Measurements from ENCODE around the gene RASGRF1. TPM values are rescaled to one million over a fixed set of nuclear protein-coding genes. Genes with fewer than 3 reads are reported as not detected.
A peak's percentile ranks its signal among the peaks of the same experiment; 100 is the strongest.

Gene RASGRF1
- total RNA-seq, 1 experiment from 2014 or later, result 0.70 TPM

DNA sequence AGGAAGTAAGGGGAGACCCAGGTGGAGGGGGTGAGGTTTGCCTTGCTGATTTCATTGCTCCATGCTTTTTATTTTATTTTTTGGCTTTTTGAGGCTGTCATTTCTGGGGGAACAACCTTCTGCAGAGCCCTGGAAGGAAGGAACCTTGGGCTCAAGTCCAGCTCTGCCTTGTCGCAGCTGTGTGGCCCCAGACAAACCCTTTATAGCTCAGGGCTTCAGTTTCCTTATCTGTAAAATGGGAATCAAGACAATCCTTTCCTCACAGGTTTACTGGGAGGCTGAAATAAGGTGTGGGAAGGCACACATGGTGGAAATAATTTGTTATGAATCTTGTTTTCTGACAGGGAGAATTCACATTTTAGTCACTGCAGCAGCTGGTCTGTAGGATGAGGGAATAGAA is 100.3 kb downstream of the RASGRF1 start:
- Mint-ChIP-seq H3K27ac (ENCODE audit: low read depth, unreplicated experiment) (no peak overlapping the region), H3K9me3 (ENCODE audit: unreplicated experiment) (no peaks in the 10 kb centered on the region)

DNA sequence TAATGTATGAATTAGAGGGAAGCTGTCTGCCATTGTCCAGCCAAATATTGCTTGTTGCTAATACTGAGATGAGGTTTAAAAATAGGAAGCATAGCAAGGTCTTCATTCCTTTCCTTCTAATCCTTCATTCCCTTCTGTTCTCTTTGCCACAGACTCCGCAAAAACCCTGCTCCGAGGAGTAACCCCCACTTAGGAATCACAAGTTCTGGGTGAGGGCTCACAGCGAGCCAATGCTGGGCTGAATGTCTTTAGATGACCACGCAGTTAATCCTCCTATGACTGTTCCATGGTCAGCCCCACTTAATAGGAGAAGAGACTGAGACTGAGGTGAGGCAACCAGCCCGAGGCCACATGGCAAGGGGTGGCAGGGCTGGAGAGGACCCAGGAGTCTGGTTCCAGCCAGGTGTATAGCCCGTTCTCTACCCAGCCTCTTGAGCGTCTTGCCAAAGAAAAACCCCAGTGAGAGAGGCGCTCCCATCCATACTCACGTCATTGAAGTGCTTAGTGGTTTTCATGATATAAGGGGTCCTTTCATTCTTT is 100.8 kb downstream of the RASGRF1 start:
- no TSS peak for BruUV-seq (replicated peaks)
- Mint-ChIP-seq H3K4me3 (ENCODE audit: unreplicated experiment) (no peak overlapping the region), H3K27ac (ENCODE audit: low read depth, unreplicated experiment) (no peak overlapping the region), H3K9me3 (ENCODE audit: unreplicated experiment) (no peaks in the 10 kb centered on the region), H3K36me3 (ENCODE audit: insufficient read depth, unreplicated experiment) (no peaks in the 10 kb centered on the region), H3K4me1 (ENCODE audit: insufficient read depth, unreplicated experiment) (peaks cover 19% of the 10 kb centered on the region), H3K27me3 (ENCODE audit: insufficient read depth, unreplicated experiment) (no peaks in the 10 kb centered on the region)
- no peak for TF ChIP-seq CTCF (IDR thresholded peaks at IDR 0.05; ENCODE audit: unreplicated experiment)
- intact Hi-C loops (cut with micrococcal nuclease), result no loop called here
- DNase-seq (ENCODE audit: unreplicated experiment), result no peak
- CTCF ChIA-PET, result interaction anchor here (1.0 kb wide), 1 partner anchor 9 kb away, joined by 4 read pairs; no protein-coding TSS in a partner anchor
- POLR2A ChIA-PET, result interaction anchor here (0.9 kb wide), 1 partner anchor 81 kb away, joined by 4 read pairs; no protein-coding TSS in a partner anchor

More for the DNA sequence above, 100.3 kb downstream of the RASGRF1 start:
- H3K36me3 Mint-ChIP-seq (ENCODE audit: insufficient read depth, unreplicated experiment), result no peaks in the 10 kb centered on the region
- H3K27me3 Mint-ChIP-seq (ENCODE audit: insufficient read depth, unreplicated experiment), result no peaks in the 10 kb centered on the region
- CTCF ChIA-PET, result no interaction called here
- H3K4me3 Mint-ChIP-seq (ENCODE audit: unreplicated experiment), result no peak overlapping the region
- POLR2A ChIA-PET, result no interaction called here
- no TSS peak for BruUV-seq (replicated peaks)
- no peak for DNase-seq (ENCODE audit: unreplicated experiment)
- TF ChIP-seq CTCF (IDR thresholded peaks at IDR 0.05; ENCODE audit: unreplicated experiment), result no peak
- H3K4me1 Mint-ChIP-seq (ENCODE audit: insufficient read depth, unreplicated experiment), result peaks cover 19% of the 10 kb centered on the region
- intact Hi-C loops (cut with micrococcal nuclease), result no loop called here

GRCh38 chr15:78988361-78988911 is 102.1 kb downstream of the RASGRF1 start:
- intact Hi-C loops (cut with micrococcal nuclease), result no loop called here
- peak; percentile 91 for DNase-seq (ENCODE audit: unreplicated experiment)
- no peaks in the 10 kb centered on the region for H3K9me3 Mint-ChIP-seq (ENCODE audit: unreplicated experiment)
- TF ChIP-seq CTCF (IDR thresholded peaks at IDR 0.05; ENCODE audit: unreplicated experiment), result no peak
- peak overlapping the region; percentile 99 for H3K27ac Mint-ChIP-seq (ENCODE audit: low read depth, unreplicated experiment)
- no peaks in the 10 kb centered on the region for H3K27me3 Mint-ChIP-seq (ENCODE audit: insufficient read depth, unreplicated experiment)
- POLR2A ChIA-PET, result interaction anchor here (0.9 to 1.5 kb wide), 2 partner anchors 57 to 80 kb away, joined by 4 to 5 read pairs; no protein-coding TSS in a partner anchor
- no peak overlapping the region for H3K4me3 Mint-ChIP-seq (ENCODE audit: unreplicated experiment)
- BruUV-seq (replicated peaks), result no TSS peak
- CTCF ChIA-PET, result interaction anchor here (0.6 to 1.5 kb wide), 4 partner anchors 8 to 748 kb away, joined by 3 to 5 read pairs (median 4); no protein-coding TSS in a partner anchor
- H3K36me3 Mint-ChIP-seq (ENCODE audit: insufficient read depth, unreplicated experiment), result no peaks in the 10 kb centered on the region
- peaks cover 19% of the 10 kb centered on the region for H3K4me1 Mint-ChIP-seq (ENCODE audit: insufficient read depth, unreplicated experiment)

- H3K27me3 Mint-ChIP-seq (ENCODE audit: insufficient read depth, unreplicated experiment), result no peaks in the 10 kb centered on the region
- TSS peak; percentile 84 for BruUV-seq (replicated peaks)
- ChIA-PET POLR2A (interaction anchor here (1.5 kb wide), 1 partner anchor 57 kb away, joined by 5 read pairs; no protein-coding TSS in a partner anchor), CTCF (interaction anchor here (0.7 to 1.5 kb wide), 2 partner anchors 9 to 29 kb away, joined by 3 to 5 read pairs; no protein-coding TSS in a partner anchor)
- no peaks in the 10 kb centered on the region for H3K9me3 Mint-ChIP-seq (ENCODE audit: unreplicated experiment)
- no peak for TF ChIP-seq CTCF (IDR thresholded peaks at IDR 0.05; ENCODE audit: unreplicated experiment)
- no peaks in the 10 kb centered on the region for H3K36me3 Mint-ChIP-seq (ENCODE audit: insufficient read depth, unreplicated experiment)
- H3K4me1 Mint-ChIP-seq (ENCODE audit: insufficient read depth, unreplicated experiment), result peaks cover 19% of the 10 kb centered on the region
- peak overlapping the region; percentile 99 for H3K27ac Mint-ChIP-seq (ENCODE audit: low read depth, unreplicated experiment)
- no peak overlapping the region for H3K4me3 Mint-ChIP-seq (ENCODE audit: unreplicated experiment)
- intact Hi-C loops (cut with micrococcal nuclease), result no loop called here
- DNase-seq (ENCODE audit: unreplicated experiment), result no peak
These were observed 102.8 kb downstream of the RASGRF1 start for GRCh38 chr15:78987556-78988360.
